HG03103 (cell line): ENCODE measurements around the gene YARS1.

Source experiments
- ATAC-seq: cut with Tn5 transposase; IDR thresholded peaks from one replicate; pipeline ENCODE4 v1.9.1; 2021; ENCODE audit warnings: low read depth; ENCODE audit not compliant: unreplicated experiment

YARS1 gene

GRCh38 chr1:32766328-32766972 is 50.7 kb downstream of the YARS1 start:
- no peak for ATAC-seq

GRCh38 chr1:32765570-32766327 is 51.4 kb downstream of the YARS1 start:
- no peak for ATAC-seq

- no peak for ATAC-seq
These were observed 52.2 kb downstream of the YARS1 start for GRCh38 chr1:32764826-32765569.

DNA sequence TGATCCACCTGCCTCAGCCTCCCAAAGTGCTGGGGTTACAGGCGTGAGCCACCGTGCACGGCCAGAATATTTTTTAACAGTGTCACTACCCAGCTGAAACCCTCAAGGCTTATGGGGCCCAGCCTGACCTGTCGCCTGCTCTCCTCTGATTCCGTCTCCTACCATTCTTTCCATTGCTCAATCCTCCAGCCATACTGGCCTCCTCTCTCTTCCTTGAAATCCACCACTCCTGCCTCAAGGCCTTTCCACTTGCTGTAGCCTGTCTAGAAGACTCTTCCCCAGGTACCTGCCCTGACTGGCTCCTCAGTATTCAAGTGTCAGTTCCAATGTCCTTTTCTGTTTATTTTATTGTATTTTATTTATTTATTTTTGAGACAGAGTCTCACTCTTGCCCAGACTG is 53.9 kb downstream of the YARS1 start:
- ATAC-seq, result no peak

- ATAC-seq, result no peak
These were observed 55.2 kb downstream of the YARS1 start for GRCh38 chr1:32761936-32762335.

- ATAC-seq, result no peak
These were observed 55.8 kb downstream of the YARS1 start for GRCh38 chr1:32761253-32761877.

DNA sequence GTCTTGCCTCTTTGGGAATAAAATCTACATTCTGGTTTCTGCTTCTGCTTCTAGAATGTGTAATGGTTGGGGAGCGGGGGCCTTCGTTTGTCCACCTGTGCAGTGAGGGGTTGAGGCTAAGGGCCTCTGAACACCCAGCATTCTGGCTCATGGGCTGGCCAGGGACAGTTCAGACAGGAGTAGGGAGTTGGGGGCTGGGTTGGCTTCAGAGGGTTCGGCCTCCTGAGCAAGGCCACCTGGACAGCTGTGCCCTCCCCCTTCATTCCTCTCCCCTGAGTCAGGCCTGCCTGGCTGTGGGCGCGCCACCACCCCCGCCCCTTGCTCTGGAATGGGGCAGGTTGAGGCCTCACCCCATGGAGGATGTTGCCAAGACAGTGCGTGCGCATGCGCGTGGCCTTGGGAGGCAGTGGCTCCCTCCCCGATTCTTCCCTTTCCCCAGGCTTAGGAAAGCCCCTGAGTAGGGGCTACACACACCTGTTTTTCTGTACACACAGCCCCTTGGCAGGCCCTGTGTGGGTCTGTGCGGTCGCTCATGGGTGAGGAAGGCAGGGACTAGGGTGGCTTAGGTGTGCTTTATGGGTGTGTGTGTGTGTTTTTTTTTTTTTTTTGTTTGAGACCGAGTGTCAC is 57.0 kb downstream of the YARS1 start:
- no peak for ATAC-seq

DNA sequence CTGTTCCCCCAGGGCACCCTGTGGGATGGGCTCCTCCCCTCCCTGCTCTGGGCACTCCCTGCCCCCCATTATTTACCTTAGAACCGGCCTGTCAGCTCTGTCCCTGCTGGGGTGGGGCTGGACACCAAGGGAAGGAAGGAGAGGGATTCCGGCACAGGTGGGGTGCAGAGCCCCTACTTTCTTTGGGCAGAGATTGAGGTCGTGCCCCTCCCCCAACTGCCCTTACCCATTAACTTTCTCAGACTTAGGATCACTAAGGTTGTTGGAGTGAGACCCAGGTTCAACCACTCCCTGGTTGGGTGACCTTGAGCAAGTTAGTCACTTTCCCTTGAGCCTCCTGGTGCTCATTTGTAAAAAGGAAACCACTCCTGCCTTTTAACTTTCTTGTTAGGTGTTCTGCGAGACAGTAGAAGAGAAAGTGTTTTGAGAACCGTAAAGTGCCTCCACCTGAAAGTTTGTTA is 57.6 kb downstream of the YARS1 start:
- ATAC-seq, result no peak

GRCh38 chr1:32758795-32759430 is 58.2 kb downstream of the YARS1 start:
- ATAC-seq, result no peak

- ATAC-seq, result no peak
These were observed 58.9 kb downstream of the YARS1 start for GRCh38 chr1:32758177-32758794.

DNA sequence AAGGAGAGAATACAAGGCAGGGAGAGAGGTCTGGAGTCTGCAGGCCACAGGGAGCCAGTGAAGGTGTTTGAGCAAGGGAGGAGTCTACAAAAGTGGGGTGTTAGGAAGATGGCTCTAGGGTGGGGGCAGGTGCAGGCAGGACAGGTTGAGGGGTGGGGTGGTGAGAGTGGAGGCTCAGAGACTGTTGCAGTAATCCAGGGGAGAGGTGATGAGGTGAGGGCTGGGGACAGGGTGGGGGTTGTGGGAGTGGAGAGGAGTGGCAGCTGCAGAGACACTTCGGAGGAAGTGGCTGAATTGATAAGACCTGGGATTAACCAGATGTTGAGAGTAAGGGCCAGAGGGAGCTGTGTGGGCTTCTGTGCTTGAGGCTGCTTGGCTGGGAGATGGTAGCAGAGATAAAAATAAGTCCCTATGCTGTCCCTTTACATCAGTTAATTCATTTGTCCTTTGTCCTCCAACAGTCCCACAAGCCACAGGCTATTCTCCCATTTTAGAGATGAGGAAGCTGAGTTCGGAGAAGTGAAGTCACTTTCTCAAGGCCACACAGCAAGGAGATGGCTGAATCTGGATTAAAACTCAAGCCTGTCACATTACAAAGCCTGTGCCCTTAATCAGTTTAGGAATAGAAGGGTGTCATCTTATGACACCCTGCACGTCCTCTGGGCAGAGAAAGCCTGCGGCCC is 59.8 kb downstream of the YARS1 start:
- no peak for ATAC-seq

DNA sequence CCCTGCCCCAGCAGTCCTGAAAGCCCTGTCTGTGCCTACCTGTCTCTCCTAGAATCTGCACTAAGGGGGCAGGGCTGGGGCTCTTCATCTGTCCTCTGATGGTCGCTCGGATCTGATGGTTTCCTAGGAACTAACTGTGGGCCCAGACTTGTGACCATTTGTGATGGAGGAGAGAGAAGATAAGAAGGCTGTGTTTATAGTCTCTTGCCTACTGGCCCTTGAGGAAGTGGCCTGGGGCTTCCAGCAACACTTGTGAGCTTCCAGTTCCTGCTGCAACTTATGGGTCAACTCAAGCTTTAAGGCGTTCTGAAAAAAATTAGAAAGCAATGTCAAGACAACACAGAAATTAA is 61.4 kb downstream of the YARS1 start:
- no peak for ATAC-seq

DNA sequence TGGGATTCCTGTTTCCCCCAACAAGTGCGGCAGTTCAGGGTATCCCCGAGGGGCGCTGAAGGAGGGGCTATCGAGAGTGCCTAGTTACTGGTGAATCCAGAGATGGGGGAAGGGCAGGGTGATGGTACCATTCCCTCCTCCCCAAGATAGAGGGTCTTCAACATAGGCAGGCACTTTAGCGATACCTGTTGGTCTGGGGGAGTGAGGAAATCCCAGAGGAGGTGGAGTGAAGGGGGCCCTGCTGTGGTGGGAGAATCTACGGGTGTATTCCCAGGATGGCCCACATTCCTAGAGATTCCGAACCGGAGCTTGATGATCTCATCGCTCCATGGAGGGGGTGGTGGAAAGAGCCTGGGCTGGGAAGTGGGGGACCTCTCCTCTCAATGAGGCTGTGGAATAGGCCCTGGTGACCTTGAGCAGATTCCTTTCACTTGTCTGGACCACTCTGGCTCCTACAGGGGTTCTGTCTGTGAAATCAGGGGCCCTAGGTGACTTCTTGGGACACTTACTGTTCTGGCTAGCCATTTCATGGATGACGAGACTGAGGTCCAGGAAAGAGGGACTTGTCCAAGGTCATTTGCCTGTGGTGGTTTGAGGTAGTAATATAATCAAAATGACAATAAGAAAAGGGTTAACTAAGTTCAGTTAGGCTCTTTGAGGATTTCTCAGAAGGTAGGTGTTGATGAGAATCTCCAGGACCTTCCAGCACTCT is 61.9 kb downstream of the YARS1 start:
- no peak for ATAC-seq

DNA sequence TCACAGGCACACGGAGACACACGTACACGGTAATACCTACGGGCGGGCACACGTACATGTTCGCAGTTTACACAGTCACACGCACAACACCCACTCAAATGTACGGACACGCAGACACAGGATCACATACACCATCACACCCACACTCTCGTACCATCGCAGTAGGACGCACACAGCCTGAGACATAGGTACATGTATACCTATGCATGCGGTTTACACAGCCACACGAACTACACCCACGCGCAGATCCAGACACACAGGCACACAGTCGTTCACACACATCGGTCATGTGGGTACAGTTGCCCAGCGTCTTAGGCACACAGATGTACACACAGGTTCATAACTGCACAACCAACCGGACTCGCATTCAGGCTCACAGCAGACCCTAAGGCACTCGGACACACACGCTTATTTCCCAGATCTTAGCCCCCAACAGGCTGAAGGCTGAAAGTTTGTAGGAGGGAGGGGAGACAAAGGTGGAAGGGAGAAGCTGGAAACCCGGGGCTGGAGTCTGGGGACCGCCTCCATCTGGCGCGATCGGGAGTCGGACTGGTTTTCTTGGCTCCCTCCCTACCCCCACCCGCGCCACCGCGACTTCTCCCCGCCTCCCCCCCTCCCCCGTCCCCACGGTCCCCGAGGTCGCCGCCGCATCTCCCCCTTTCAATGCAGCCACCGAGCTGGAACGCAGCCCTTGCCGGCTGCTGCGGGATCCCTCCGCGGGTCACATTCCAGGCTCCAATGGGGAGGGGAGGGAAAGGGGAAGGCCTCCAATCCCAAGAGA is 62.7 kb downstream of the YARS1 start:
- ATAC-seq, result no peak

DNA sequence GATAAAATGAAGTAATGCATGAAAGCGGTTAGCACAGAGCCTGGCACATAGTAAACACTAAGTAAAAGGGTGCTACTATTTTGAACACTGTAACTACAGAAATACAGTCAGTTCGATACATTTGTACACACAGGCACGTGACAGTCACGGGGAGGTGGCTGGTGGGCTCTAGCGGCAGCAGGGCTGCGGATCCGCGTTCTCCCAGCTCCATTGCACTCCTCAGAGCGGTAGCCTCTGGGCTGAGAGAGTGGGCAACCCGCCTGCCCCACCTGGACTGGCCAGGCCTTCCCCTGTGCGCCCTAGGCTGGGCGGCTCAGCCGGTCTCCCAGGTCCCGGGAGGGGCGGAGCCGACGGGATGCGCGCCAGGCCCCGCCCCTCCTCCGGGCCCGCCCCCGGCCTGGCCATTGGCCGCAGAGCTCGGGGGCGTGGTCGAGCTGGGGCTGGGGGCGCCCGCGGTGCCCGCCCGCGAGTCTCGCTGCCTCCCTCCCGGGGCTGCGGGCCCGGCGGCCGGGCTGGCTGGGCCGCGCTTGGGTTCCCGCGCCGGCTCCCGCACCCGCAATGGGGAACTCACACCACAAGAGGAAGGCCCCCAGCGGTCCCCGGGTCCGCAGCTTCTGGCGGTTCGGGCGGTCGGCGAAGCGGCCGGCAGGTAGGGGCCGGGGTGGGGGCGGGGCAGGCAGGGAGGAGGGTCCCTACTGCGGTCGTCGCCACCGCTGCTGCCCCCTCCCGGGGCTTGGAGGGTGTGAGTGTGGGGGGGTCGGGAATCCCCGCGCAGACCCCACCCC is 63.4 kb downstream of the YARS1 start:
- no peak for ATAC-seq

DNA sequence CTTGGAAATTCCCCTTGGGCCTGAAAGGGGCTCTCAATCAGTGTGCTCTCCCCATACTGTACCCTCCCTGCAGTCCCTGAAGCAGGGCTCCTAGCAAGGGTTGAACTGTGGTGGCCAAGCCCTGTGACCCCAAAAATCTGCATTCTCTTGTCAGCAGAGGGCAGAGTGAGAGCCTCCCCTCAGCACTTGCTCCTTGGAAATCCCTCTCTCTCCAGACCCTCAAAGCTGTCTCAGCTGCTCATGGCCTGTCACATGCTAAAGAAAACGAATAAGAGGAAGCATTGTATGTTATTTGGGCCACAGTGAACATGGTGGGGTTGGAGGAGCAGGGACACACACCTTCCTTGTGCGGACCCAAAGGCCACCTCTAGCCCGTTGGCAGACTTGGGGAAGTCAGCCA is 67.4 kb downstream of the YARS1 start:
- no peak for ATAC-seq

DNA sequence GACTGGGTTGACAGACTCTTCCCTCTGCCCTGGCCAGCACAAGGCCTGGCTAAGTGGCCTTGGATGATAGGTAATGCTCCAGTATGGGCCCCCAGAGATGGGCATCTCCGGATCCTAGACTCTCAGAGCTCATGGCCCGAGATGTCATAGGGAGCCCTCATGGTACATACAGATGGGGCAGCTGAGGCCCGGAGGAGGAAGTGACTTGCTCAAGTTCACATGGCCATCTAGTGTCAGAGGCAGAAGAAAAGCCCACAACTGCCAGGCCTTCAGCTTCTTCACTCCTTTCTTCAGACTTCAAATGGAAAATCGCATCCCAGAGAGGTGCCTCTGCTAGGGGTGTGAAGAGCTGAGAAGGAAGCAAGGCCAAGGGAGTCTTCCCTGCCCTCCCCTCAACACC is 67.8 kb downstream of the YARS1 start:
- no peak for ATAC-seq
